GM12878 (cell line): ENCODE measurements around the gene CD96. TPM values are rescaled to one million over a fixed set of nuclear protein-coding genes. Genes with fewer than 3 reads are reported as not detected.

Source experiments
- ATAC-seq: fragments of 200-7000 bp; cut with Tn5 transposase; 3 replicates; pipeline ENCODE4 v1.9.1; 2020; ENCODE audit warnings: mild to moderate bottlenecking, moderate library complexity
- BruUV-seq: library from RNA; stranded (reverse); fragments of 400-500 nt; replicated peaks from 2 replicates; lab custom pipeline; 2021; lab: Mats Ljungman, UMichigan
- CTCF ChIA-PET: fragments of 300-600 bp; sonication (Branson Sonifier 250); formaldehyde crosslinking; extraction: SDS; loops from one replicate; lab custom pipeline; 2021; ENCODE audit warnings: inconsistent platforms; lab: Yijun Ruan, JAX
- POLR2A ChIA-PET: fragments of 350-600 bp; formaldehyde crosslinking; extraction: SDS; loops from one replicate; lab custom pipeline; 2021; ENCODE audit warnings: inconsistent platforms; lab: Charles Lee
- RAD21 ChIA-PET: fragments of 300-600 bp; sonication (Branson Sonifier 250); formaldehyde crosslinking; loops from one replicate; lab custom pipeline; 2023; ENCODE audit warnings: antibody characterized with exemption; ENCODE audit not compliant: unreplicated experiment; lab: Charles Lee
- SMC1A ChIA-PET: fragments of 300-600 bp; sonication (Branson Sonifier 250); formaldehyde crosslinking; loops from one replicate; lab custom pipeline; 2023; ENCODE audit not compliant: unreplicated experiment, uncharacterized antibody; lab: Charles Lee
- DNase-seq: peaks from one replicate; pipeline ENCODE4 v3.0.0-alpha.2; 2011; ENCODE audit warnings: low read depth, low spot score
- FAIRE-seq: peaks from 3 replicates; lab custom pipeline; 2011; peaks lifted over from hg19 to GRCh38; lab: Jason Lieb, UNC
- H2AFZ ChIP-seq: 2 replicates; pipeline ENCODE4 v1.6.0; 2011; ENCODE audit warnings: low read depth, low read length, control low read depth; ENCODE audit not compliant: control insufficient read depth
- H3K27ac ChIP-seq: 2 replicates; pipeline ENCODE4 v1.5.1; 2011; ENCODE audit warnings: control low read depth; ENCODE audit not compliant: control insufficient read depth, insufficient read depth
- H3K27me3 ChIP-seq, 2 experiments: replicated peaks in 1 of 2; 2 replicates each; pipeline versions ENCODE4 v1.6.0 to v1.6.1; 2011; ENCODE audit warnings: low read length in 1 of 2; ENCODE audit not compliant: control insufficient read depth in 2 of 2, insufficient read depth in 2 of 2
- H3K36me3 ChIP-seq, 2 experiments: 2 replicates each; pipeline ENCODE4 v1.5.1; 2011; ENCODE audit warnings: low read length in 1 of 2; ENCODE audit not compliant: control insufficient read depth in 2 of 2, insufficient read depth in 2 of 2
- H3K4me1 ChIP-seq: 2 replicates; pipeline ENCODE4 v1.6.1; 2011; ENCODE audit warnings: mild to moderate bottlenecking, low read length, moderate library complexity, mixed read lengths; ENCODE audit not compliant: control insufficient read depth, insufficient read depth
- H3K4me2 ChIP-seq: 2 replicates; pipeline ENCODE4 v1.6.0; 2011; ENCODE audit warnings: control low read depth; ENCODE audit not compliant: control insufficient read depth, insufficient read depth
- H3K4me3 ChIP-seq: fragments of 200-600 bp; sonication (generic); 2 replicates; pipeline ENCODE4 v1.5.1; 2016
- H3K79me2 ChIP-seq: 2 replicates; pipeline ENCODE4 v1.6.0; 2011; ENCODE audit warnings: low read length; ENCODE audit not compliant: control insufficient read depth, insufficient read depth
- H3K9ac ChIP-seq: 2 replicates; pipeline ENCODE4 v1.8.0; 2011; ENCODE audit warnings: low read length, control low read depth, mixed read lengths; ENCODE audit not compliant: control insufficient read depth, insufficient read depth
- H3K9me3 ChIP-seq: replicated peaks from 3 replicates; pipeline ENCODE4 v1.5.1; 2011; ENCODE audit warnings: mild to moderate bottlenecking, low read length; ENCODE audit not compliant: control insufficient read depth, insufficient read depth
- H4K20me1 ChIP-seq: 2 replicates; pipeline ENCODE4 v1.6.0; 2011; ENCODE audit not compliant: control insufficient read depth, insufficient read depth
- ATF3 ChIP-seq: IDR thresholded peaks from 2 replicates; pipeline ENCODE4 v1.6.1; 2011; ENCODE audit warnings: low read depth, mild to moderate bottlenecking, low read length, moderate library complexity, borderline replicate concordance; ENCODE audit errors: extremely low read depth
- BACH1 ChIP-seq: fragments of 450-650 bp; IDR thresholded peaks from 2 replicates; pipeline ENCODE4 v1.6.1; 2017; ENCODE audit warnings: mild to moderate bottlenecking, borderline replicate concordance
- CEBPZ ChIP-seq: fragments of 150-350 bp; IDR thresholded peaks from 2 replicates; pipeline ENCODE4 v1.6.1; 2016; ENCODE audit warnings: low read depth, low read length
- EZH2 ChIP-seq: IDR thresholded peaks from 2 replicates; pipeline ENCODE4 v1.6.1; 2012; ENCODE audit warnings: low read depth, mild to moderate bottlenecking, control low read depth, inconsistent platforms, low read length, borderline replicate concordance; ENCODE audit not compliant: control insufficient read depth
- HDGF ChIP-seq: fragments of 450-650 bp; IDR thresholded peaks from 2 replicates; pipeline ENCODE4 v1.6.1; 2016; ENCODE audit warnings: antibody characterized with exemption
- MAX ChIP-seq: IDR thresholded peaks from 2 replicates; pipeline ENCODE4 v1.6.1; 2012; ENCODE audit warnings: low read depth, low read length, improper control_type of control experiment
- MYC ChIP-seq: IDR thresholded peaks from 2 replicates; pipeline ENCODE4 v1.6.1; 2011; ENCODE audit warnings: mild to moderate bottlenecking, low read length, moderate library complexity, inconsistent platforms; ENCODE audit not compliant: insufficient read depth, insufficient replicate concordance, insufficient read length, severe bottlenecking
- PAX5 ChIP-seq: IDR thresholded peaks from 2 replicates; pipeline ENCODE4 v1.6.1; 2011; ENCODE audit warnings: low read depth, low read length, borderline replicate concordance
- PAX8 ChIP-seq: fragments of 450-650 bp; IDR thresholded peaks from 2 replicates; pipeline ENCODE4 v1.6.1; 2017; ENCODE audit warnings: mild to moderate bottlenecking, moderate library complexity
- POLR2AphosphoS2 ChIP-seq: IDR thresholded peaks from 2 replicates; pipeline ENCODE4 v1.6.1; 2011; ENCODE audit warnings: low read depth, mild to moderate bottlenecking, low read length, improper control_type of control experiment, moderate library complexity
- RAD21 ChIP-seq: IDR thresholded peaks from 2 replicates; pipeline ENCODE4 v1.6.1; 2011; ENCODE audit warnings: mild to moderate bottlenecking, low read depth, low read length, moderate library complexity; ENCODE audit not compliant: insufficient read depth
- RFX5 ChIP-seq: IDR thresholded peaks from 2 replicates; pipeline ENCODE4 v1.6.1; 2011; ENCODE audit warnings: low read depth, low read length, improper control_type of control experiment
- SRF ChIP-seq, 2 experiments: IDR thresholded peaks; 2 replicates each; pipeline ENCODE4 v1.6.1; 2011; ENCODE audit warnings: low read depth in 2 of 2, low read length in 2 of 2, mild to moderate bottlenecking in 1 of 2, moderate library complexity in 1 of 2
- STAT3 ChIP-seq: IDR thresholded peaks from 2 replicates; pipeline ENCODE4 v1.6.1; 2011; ENCODE audit warnings: low read depth, low read length, improper control_type of control experiment
- ZNF207 ChIP-seq: fragments of 450-650 bp; IDR thresholded peaks from 2 replicates; pipeline ENCODE4 v1.6.1; 2014; ENCODE audit warnings: antibody characterized with exemption, mild to moderate bottlenecking, borderline replicate concordance
- ZNF592 ChIP-seq: fragments of 450-650 bp; IDR thresholded peaks from 2 replicates; pipeline ENCODE4 v1.6.1; 2017; ENCODE audit warnings: mild to moderate bottlenecking, moderate library complexity
- in situ Hi-C: fragments of 300-500 bp; cut with MboI; formaldehyde crosslinking; loops from 9 replicates; pipeline ENCODE4 v1.14.3; 2018; ENCODE audit warnings: mixed read lengths
- intact Hi-C: fragments of 100-400 bp; cut with micrococcal nuclease; formaldehyde crosslinking; loops from one replicate; pipeline ENCODE4 v1.14.2; 2022; ENCODE audit not compliant: unreplicated experiment
- polyA plus RNA-seq, 11 experiments: library from polyadenylated mRNA; depleted of rRNA in 4 of 11; unstranded in 6 of 11; stranded (reverse) in 5 of 11; fragments of >200 nt; fragmentation: Nextera tagmentation in 4 of 11; fragmentation: Illumina TruSeq in 1 of 11; extraction: Ambion mirVana in 4 of 11; extraction: Trizol in 1 of 11; gene quantifications; 1 replicate in 1 of 11; 2 replicates in 10 of 11; pipeline versions ENCODE4 v1.2.1 to v1.2.3, GENCODE V29; 2011 to 2016; ENCODE audit warnings: inconsistent platforms in 2 of 11, missing spikeins in 2 of 11, low read depth in 1 of 11
- total RNA-seq, 4 experiments: library from RNA; depleted of rRNA in 3 of 4; stranded (reverse); fragments of >200 nt in 3 of 4; fragmentation: Illumina TruSeq in 1 of 4; extraction: Trizol in 1 of 4; gene quantifications; 2 replicates each; pipeline versions ENCODE4 v1.2.1 to v1.2.3, GENCODE V29; 2013 to 2021

Gene CD96
- total and polyA plus RNA-seq, 10 of the 15 experiments (the other 5 are each of a cell fraction or from before 2014, with no cell fraction given), result 0.13 to 10.1 (median 0.47) TPM

- DNase-seq, result no peak
- ChIA-PET POLR2A (interaction anchor here (0.8 to 1.4 kb wide), 3 partner anchors 31 to 49 kb away, joined by 3 to 4 read pairs (median 3); no protein-coding TSS in a partner anchor), SMC1A (interaction anchor here (1.0 to 6.1 kb wide), 22 partner anchors 14 to 345 kb away, joined by 3 to 55 read pairs (median 4); no protein-coding TSS in a partner anchor), CTCF (interaction anchor here (0.9 to 7.7 kb wide), 38 partner anchors 9 to 375 kb away, joined by 3 to 91 read pairs (median 4); partner anchors contain the start of gene ABHD10), RAD21 (interaction anchor here (0.8 to 6.4 kb wide), 24 partner anchors 10 to 345 kb away, joined by 3 to 112 read pairs (median 7); no protein-coding TSS in a partner anchor)
- intact Hi-C loops (loop anchor here (5.0 kb wide), 2 partner anchors 34 to 194 kb away; no protein-coding TSS in a partner anchor), in situ Hi-C loops (loop anchor here (5.0 kb wide), 1 partner anchor 304 kb away; no protein-coding TSS in a partner anchor)
- H4K20me1 ChIP-seq, result no peaks in the 10 kb centered on the region
- H3K4me3 ChIP-seq, result no peak overlapping the region
- peaks cover 8% of the 10 kb centered on the region; the same call in 1 of the 2 replicates for H3K4me1 ChIP-seq
- no peak overlapping the region for H3K9ac ChIP-seq
- ATAC-seq, result no peak
- H3K9me3 ChIP-seq, result no peaks in the 10 kb centered on the region
- no TSS peak for BruUV-seq
- FAIRE-seq, result no peak
- H3K79me2 ChIP-seq, result no peaks in the 10 kb centered on the region
- H3K36me3 ChIP-seq, result no peaks in the 10 kb centered on the region
- H3K27me3 ChIP-seq, result no peaks in the 10 kb centered on the region
- H3K4me2 ChIP-seq, result no peak overlapping the region
- no peak overlapping the region for H3K27ac ChIP-seq
- no peak overlapping the region for H2AFZ ChIP-seq
- no peak for TF ChIP-seq MYC
- no peak for TF ChIP-seq POLR2AphosphoS2
- TF ChIP-seq STAT3, result no peak
- TF ChIP-seq HDGF, result no peak
- TF ChIP-seq RAD21, result no peak
- TF ChIP-seq EZH2, result no peak
- TF ChIP-seq ZNF592, result no peak
- TF ChIP-seq SRF (IDR thresholded peaks at IDR 0.05; ENCODE audit: low read depth in 2 of 2, low read length in 2 of 2), result no peak
- TF ChIP-seq PAX8, result no peak
- no peak for TF ChIP-seq ZNF207
- TF ChIP-seq ATF3, result no peak
- no peak for TF ChIP-seq BACH1
- no peak for TF ChIP-seq MAX
- TF ChIP-seq PAX5, result no peak
- TF ChIP-seq CEBPZ, result no peak
- no peak for TF ChIP-seq RFX5
Measured at GRCh38 chr3:111668326-111668725, 126.3 kb downstream of the CD96 start.
